Limb (tissue), 2 donors: ENCODE results near the gene FREM1.
"Not testable (repeated sequence)": the region's sequence is repeated elsewhere in the genome, so short reads cannot be mapped to it uniquely, and the experiment has no call there.

Source experiments
- DNase-seq, 2 donors: peaks; one replicate each; pipeline ENCODE4 v3.0.0-alpha.2; 2016; ENCODE audit errors: extremely low spot score in 2 of 2

FREM1 gene, protein sequence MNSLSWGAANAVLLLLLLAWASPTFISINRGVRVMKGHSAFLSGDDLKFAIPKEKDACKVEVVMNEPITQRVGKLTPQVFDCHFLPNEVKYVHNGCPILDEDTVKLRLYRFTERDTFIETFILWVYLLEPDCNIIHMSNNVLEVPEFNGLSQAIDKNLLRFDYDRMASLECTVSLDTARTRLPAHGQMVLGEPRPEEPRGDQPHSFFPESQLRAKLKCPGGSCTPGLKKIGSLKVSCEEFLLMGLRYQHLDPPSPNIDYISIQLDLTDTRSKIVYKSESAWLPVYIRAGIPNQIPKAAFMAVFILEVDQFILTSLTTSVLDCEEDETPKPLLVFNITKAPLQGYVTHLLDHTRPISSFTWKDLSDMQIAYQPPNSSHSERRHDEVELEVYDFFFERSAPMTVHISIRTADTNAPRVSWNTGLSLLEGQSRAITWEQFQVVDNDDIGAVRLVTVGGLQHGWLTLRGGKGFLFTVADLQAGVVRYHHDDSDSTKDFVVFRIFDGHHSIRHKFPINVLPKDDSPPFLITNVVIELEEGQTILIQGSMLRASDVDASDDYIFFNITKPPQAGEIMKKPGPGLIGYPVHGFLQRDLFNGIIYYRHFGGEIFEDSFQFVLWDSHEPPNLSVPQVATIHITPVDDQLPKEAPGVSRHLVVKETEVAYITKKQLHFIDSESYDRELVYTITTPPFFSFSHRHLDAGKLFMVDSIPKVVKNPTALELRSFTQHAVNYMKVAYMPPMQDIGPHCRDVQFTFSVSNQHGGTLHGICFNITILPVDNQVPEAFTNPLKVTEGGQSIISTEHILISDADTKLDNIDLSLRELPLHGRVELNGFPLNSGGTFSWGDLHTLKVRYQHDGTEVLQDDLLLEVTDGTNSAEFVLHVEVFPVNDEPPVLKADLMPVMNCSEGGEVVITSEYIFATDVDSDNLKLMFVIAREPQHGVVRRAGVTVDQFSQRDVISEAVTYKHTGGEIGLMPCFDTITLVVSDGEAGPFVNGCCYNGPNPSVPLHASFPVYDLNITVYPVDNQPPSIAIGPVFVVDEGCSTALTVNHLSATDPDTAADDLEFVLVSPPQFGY (N-terminal part only)

DNA sequence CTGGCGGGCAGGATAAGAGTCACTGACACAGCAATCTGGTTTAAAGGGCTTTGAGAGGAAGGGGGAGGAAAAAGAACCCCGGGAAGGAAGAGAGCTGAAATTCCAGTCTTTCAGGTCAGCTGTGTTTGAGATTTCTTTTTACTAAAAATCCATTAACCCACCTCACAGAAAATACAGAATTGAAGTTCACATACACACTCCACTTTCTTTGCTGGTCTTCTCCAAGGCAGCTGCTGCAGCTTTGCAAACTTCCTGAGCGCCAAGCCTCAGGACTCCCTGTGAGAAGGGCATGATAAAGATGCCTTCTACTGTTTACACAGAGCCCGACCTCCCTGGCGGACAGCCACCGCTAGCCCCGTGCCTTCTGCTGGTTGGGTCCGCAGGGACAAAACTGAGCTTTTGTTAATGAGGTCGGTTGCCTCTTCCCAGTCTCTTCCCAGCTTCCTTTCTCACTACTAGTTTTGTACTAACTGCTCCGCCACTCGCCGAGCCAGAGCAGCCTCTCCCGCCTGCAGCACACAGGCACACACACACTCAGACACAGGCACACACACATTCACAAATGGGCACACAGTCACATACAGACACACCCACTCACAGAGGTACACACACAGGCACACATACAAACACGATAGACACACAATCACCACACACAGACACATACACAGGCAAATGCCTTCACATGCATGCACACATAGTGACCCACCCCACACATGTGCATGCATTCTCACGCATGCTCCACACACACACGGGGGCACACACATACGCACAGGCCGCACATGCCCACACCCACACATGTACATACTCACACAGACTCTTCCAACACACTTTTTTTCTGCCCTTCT lies at the start of gene FREM1:
FREM1 (minus strand) TSS at position 468 of the 845 bp plus-strand sequence. CDS start 41,451 bp downstream, outside the sequence.
- peak; percentile 57 to 70 for DNase-seq

DNA sequence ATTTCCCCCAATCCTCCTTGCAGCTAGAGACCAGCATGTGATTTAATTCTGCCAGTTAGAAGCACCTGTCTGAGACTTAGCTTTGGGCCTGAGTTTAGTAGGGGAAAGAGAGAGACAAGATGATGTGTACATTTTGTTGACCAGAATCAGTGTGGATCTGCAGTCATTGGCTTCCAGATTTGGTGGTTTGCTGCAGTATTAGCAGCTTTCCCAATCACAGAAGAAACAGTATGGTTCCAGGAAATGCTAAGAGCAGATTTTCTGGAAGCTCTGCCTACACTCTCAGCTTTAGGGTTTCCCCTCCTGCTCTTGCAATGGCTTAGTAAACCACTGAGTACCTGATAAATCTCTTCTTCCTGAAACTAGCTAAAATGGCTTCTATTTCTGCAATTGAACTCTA lies 48.8 kb upstream of the FREM1 start:
- no peak for DNase-seq

DNA sequence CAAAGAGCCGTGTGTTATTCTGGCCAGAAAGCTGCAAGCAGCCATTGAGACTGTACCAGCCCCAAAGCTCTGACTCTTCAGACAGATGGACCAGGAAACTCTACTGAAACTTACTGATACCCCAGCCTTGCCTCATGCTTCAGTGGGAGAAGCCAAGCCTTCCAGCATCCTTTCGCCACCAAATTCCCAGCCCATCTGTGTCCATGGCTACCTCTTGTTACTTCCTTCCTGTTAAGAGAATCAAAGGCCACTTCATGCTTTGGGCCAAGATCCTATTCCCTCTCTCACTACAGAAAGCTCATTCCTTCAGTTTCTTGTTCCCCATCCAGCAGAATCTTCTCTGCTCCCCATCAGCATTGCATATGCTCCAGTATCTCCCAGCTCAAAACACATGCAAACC lies 46.9 kb upstream of the FREM1 start:
- DNase-seq, result peak; percentile 34 to 36

DNA sequence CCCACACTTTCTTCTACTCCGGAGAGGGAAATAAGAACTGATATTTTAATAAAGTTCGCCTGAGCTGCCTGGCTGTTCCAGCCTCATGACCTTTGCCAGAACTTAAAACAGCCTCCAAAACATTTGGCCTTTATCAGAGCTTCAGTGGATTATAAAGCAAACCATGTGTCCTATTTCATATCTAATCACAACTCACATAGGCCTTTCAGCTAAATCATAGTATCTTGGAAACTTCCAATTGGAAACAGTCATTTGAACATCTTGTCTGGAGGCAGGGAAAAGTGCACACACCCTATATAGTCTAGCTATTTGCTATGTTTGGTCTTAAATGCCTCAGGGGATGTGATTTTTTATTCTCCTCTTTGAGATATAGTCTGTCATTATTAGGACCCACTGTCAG lies 46.0 kb upstream of the FREM1 start:
- no peak for DNase-seq

DNA sequence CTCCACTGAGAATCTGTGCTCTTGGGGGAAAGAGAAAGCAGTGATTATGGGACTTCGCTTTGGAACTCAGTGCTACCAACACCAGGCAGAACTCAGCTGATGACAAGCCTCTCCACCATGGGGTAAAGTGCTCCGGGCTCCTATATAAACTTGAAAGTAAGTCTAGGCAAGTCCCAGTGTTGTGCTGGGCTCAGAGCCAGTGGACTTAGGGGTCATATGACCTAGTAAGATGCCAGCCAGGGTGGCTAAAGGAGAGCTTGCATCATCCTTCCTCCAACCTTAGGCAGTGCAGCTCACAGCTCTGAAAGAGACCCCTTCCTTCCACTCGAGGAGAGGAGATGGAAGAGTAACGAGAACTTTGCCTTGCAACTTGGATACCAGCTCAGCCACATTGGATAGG lies 35.1 kb upstream of the FREM1 start:
- no peak for DNase-seq

DNA sequence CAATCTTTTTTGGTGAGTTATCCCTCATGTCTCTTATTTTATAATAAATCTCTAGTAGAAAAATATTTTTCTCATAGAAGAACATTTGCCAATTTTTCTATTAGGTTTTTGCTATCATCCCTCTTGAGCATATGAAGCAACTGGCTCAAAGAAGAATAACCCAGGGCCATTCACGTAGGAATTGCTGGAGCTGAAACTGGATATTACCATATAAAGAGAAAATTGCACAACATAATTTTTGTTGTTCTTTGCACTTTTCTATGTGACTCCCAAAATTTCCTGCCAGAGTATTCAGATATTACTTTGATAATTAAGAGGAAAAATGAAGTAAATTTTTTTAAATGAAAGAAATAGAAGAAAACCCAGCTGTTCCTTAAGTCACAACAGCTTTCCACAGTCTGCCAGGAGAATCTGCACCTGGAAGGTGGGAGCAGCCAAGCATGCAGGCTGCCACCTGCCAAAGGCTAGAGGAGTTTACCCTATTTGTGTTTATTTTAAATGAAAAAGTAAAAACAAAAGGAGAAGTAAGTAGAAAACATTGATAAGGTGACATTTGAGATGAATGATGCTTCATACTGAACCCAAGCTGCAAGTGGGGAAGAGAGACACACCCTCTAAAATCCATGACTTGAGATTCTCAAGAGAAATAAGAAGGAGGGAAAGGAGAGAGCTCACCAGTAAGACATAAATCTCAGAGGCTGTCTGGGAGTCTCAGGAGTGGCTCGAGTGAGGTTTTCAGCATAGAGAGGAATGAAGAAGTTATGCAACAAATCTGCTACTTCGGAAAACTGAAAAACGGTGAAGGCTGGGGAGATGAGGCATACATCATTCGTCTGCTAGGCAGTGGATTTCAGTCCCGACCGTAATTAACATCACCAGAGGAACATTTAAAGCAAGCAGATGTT lies 31.5 kb upstream of the FREM1 start:
- DNase-seq, result peak in 1 of 2 donors; percentile 50

DNA sequence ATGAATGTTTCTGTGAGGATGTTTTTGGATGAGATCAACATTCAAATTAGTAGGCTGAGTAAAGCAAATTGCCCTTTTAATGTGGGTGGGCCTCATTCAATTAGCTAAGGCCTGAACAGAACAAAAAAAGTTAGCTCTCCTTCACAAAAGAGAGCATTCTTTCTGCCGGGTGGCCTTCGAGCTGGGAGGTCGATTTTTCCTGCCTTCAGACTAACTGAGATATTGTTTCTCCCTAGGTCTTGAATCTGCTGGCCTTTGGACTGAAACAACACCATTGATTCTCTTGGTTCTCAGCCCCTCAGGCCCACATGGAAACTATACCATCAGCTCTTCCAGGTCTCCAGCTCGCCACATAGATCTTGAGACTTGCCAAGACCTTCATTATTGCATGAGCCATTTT lies 29.1 kb upstream of the FREM1 start:
- DNase-seq, result no peak

DNA sequence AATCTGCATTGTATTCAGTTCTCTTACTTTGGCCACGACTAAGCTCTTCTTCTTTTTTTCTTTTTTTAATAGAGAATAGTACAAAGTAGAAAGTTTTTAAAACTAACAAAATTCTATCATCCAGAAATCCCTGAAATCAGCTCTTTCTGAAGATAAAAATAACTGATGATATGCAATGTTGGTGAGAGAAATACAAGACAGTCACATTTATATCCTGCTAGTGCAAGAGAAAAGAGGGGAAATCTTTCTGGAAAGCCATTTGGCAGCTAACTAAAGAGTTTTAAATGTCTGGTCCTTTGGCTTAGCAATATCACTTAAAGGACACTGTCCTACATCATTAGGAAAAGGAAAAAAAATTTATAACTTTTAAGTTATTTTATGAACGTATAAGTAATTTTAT lies 27.0 kb upstream of the FREM1 start:
- no peak for DNase-seq

DNA sequence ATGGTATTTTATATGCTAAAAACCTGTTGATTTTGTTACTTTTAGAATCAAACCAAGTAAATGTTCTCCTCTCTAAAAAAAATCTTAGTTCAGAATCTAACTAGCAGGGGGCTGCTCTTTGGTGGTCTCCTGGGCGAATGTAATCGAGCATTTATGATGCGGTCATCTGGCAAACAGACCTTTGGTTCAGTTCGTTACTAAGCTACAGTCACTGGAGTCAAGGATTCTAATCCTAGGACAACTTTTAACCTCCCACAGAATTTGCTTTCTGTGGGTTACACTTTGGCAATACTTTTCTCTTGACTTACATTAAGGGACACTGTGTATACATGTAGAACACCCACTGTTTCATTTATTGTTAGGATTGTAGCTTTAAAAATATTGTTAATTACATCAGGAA lies 26.3 kb upstream of the FREM1 start:
- no peak for DNase-seq

DNA sequence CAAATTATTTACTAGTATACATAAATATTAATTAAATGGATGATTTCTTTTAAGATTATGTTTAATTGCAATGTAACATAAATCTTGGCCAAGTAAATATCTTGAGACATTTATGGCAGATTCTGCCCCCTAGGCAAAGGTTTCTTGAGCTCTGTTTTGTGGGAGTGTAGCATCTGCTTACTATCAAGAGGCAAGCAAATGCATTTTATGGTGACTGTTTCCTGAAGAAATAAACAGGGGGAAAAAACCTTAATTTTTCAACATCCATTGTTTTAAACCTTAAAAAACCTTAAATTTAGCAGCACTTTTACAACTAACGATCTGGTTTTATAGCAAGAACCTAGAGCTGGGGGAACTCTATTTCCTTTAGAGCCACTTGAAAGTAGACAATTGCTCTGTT lies 25.7 kb upstream of the FREM1 start:
- DNase-seq, result no peak

DNA sequence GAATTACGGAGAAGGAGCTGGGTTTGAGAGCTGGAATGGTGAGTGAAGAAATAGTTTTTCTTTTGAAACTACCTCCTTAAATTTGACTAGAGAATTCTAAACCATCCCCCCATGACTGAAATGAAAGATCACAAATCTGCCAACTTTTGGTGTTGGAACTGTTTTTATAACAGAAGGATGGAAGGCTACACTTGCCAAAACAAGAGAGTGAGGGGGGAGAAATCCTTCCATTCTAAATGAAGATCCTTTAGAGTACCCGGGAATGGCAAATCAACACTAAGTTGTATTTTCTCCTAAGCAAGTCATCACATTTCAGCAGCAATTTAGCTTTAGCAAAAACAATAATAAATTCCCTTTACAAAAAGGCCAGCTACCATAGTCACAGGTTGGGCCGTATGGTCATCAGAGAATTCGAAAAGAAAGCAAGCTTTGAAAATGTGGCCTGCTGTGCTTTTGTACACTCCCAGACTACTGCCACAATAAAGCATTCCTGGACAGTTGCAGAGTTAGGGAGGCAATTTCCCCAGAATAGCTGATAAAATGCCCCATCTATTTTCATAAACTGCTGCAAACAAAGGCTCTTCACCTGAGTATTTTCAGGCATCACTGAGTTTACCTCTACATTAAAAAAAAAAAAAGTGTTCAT lies 25.0 kb upstream of the FREM1 start:
- no peak for DNase-seq

DNA sequence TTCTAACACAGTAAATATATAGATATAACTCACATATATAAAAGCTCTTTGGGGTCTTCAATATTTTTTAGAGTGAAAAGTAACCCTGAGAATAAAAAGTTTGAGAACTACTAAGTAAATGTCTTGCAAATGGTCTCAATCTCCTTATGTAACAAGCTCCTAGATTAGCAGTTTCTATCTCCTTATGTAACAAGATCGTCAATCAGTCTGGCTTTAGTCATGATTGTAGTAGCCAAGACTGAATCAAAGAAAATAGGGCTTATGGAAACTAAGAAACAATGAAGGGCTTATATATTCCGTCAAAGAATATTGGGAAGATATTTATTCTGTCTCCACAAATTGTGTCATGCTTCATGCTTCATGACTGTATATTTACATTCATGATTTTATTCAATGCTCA lies 22.4 kb upstream of the FREM1 start:
- no peak for DNase-seq

DNA sequence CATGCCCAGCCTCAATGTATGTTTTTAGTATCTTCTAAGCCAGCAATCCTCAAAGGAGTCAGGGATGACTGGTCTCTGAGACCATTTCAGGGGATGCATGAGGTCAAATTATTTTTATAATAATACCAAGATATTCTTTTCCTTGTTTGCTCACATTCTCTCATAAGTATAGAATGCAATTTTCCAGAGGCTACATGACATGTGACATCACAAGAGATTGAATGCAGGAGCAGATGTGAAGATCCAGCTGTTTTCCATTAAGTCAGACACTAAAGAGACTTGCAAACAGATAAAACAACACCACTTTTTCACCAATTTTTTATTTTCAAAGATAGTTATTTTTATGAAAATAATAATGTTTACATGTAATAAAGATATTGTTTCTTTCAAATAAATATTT lies 22.0 kb upstream of the FREM1 start:
- peak in 1 of 2 donors; percentile 70 for DNase-seq

DNA sequence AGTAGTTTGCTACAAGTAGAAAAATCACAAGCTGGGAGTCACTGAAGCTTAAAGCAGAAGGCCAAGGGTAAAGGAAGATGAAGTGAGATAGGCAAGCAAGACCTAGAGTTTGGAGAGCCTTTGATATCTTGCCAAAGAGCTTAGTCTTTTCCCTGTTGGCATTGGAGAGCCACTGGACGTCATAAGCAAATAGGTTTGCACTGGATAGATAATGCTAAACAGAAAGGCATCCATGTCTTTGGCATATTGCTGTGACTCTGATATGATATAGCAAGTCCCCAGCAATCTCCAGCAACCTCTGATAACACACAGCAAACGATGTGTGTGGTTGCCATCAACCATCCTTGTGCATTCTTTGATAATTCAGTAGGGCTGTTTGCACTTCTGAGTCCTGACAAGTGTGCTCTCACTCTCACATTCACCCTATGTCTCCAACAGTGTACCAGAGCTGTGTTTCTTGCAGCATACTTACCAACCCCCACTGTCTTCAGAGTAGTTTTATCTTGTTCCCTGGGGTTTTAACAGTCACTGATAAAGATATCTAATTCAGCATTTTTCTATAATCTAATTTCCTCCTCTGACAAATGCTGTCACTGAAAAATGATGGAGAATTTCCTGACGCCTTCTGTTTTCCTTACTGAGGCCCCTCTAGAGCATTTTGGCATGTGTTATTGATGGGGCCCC lies 16.9 kb upstream of the FREM1 start:
- no peak for DNase-seq

DNA sequence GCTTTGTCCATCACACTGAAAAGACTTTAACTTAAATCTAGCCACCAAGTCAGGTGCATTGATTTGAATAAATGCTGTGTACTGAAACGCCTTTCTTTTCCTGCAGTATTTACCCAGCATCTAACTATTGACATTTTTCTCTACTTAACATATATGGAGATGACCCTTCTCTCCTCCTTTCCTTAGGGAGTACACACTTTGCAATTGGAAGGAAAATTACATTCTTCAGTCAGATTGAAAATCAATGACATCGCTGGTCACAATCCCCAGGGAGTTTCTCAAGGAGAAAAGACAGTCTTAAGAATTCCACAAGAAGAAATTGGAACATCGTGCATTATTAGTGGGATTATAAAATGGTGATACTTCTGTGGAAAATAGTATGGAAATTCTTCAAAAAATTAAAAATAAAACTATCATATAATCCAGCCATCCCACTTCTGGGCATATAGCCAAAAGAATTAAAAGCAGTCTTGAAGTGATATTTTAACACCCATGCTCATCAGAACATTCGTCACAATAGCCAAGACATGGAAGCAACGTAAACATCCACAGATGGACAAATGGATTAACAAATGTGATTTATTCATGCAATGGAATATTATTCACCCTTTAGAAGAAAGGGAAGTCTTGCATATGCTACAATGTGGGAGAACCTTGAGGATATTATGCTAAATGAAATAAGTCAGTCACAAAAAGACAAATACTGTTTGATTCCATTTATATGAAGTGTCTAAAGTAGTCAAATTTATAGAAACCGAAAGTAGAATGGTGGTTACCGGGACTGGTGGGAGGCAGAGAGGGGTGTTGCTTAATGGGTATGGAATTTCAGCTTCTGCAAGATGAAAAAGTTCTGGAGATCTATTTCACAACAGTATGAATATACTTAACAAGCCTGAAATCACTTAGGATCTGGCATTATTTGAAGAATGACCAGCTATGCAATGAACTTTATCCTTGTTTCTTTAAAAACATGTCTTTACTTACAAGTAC lies 14.3 kb upstream of the FREM1 start:
- DNase-seq, result no peak

DNA sequence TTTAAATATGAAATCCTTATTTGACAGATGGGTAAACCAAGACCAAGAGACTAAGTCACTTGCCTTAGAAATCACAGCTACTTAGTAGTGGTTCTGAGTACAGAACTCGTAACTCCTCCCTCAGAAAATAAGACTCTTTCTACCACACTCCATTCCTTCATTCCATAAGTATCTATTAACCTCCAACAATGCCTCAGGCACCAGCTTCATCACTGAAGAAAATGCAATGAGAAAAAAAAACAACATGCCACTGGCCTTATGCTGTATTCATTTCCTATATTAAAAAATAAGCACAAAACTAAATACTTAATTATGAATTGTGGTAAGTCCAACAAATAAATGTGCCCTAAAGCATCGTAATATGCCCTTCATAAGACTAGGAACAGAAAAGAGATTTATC lies 13.5 kb upstream of the FREM1 start:
- no peak for DNase-seq

DNA sequence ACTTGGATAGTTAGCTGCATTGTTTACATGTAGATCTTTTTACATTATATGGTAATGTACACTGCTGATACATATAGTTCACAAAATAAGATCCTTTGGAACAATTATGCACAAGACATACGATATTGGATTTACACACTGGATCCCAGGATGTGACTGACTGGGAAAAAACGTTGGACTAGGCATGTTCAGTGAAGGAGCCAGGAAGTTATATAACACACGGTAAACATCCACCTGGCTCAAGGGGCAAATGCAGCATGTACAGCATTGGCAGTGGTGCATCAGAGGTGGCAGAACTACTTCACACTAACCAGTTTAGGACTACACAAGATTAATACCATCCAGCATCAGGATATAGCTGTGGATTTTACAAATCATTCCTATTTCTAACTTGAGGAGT lies 10.6 kb upstream of the FREM1 start:
- not testable (repeated sequence) for DNase-seq

DNA sequence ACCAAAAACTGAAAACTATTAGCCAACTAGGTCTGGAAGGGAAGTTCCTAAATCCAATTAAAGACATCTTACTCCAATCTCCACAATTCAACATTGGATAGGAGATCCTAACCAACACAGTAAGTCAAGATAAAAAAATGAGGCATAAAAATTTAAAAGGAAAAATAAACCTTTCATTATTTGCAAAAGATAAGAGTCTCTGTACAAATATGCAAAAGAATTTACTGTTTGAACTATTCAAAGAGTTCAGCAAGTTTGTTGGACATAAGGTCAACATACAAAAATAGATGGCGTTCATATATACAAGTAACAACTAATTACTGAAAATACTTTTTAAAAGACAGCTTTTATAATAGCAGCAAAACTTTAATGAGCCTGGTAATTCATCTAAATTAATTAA lies 3.1 kb upstream of the FREM1 start:
- DNase-seq, result no peak
